IMR-90 (cell line): Measurements from ENCODE around the gene PPP2R5A.

Experiments
- RCOR1 ChIP-seq: IDR thresholded peaks from 2 replicates; pipeline ENCODE4 v1.6.1; 2012; ENCODE audit warnings: mild to moderate bottlenecking, low read length, improper control_type of control experiment; ENCODE audit not compliant: insufficient replicate concordance
- TF ChIP-seq, protein P1 (sequence below): fragments of 150-350 bp; IDR thresholded peaks from 2 replicates; pipeline ENCODE4 v1.6.1; 2017; ENCODE audit warnings: mild to moderate bottlenecking, antibody characterized with exemption, low read length, low read depth
- TF ChIP-seq, protein P2 (sequence below): conservative IDR thresholded peaks from 2 replicates; pipeline ENCODE4 v1.5.1; 2012; ENCODE audit warnings: mild to moderate bottlenecking, low read depth, low read length, improper control_type of control experiment

DNA sequence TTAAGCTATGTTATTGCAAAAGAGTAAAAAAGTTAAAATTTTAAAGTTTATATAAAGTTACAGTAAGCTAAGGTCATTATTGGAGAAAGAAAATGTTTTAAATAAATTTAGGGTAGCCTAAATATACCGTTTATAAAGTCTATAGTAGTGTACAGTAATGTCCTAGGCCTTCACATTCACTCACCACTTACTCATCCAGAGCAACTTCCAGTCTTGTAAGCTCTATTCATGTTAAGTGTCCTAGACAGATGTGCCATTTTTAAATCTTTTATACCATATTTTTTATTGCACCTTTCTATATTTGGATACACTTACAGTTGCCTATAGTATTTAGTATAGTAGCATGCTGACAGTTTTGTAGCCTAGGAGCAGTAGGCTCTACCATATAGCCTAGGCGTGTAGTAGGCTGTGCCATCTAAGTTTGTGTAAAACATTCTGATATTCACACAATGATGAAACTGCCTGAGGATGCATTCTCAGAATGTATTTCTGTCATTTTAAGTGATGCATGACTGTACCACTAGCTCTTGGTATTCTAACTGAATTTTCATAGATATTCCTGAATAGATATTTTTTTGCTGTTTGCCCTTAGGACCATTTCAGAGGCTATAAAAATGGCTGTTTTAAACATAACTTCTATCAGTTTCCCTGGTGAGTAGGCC lies 26.8 kb downstream of the PPP2R5A start:
- TF ChIP-seq, protein P1, sequence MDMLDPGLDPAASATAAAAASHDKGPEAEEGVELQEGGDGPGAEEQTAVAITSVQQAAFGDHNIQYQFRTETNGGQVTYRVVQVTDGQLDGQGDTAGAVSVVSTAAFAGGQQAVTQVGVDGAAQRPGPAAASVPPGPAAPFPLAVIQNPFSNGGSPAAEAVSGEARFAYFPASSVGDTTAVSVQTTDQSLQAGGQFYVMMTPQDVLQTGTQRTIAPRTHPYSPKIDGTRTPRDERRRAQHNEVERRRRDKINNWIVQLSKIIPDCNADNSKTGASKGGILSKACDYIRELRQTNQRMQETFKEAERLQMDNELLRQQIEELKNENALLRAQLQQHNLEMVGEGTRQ = no peak
- TF ChIP-seq RCOR1 = no peak
- TF ChIP-seq, protein P2, sequence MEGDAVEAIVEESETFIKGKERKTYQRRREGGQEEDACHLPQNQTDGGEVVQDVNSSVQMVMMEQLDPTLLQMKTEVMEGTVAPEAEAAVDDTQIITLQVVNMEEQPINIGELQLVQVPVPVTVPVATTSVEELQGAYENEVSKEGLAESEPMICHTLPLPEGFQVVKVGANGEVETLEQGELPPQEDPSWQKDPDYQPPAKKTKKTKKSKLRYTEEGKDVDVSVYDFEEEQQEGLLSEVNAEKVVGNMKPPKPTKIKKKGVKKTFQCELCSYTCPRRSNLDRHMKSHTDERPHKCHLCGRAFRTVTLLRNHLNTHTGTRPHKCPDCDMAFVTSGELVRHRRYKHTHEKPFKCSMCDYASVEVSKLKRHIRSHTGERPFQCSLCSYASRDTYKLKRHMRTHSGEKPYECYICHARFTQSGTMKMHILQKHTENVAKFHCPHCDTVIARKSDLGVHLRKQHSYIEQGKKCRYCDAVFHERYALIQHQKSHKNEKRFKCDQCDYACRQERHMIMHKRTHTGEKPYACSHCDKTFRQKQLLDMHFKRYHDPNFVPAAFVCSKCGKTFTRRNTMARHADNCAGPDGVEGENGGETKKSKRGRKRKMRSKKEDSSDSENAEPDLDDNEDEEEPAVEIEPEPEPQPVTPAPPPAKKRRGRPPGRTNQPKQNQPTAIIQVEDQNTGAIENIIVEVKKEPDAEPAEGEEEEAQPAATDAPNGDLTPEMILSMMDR = no peak
